ENCODE results near the gene HMX3.
A peak's percentile ranks its signal among the peaks of the same experiment; 100 is the strongest.
"Not testable (repeated sequence)": the region's sequence is repeated elsewhere in the genome, so short reads cannot be mapped to it uniquely, and the experiment has no call there.

The HMX3 gene

DNA sequence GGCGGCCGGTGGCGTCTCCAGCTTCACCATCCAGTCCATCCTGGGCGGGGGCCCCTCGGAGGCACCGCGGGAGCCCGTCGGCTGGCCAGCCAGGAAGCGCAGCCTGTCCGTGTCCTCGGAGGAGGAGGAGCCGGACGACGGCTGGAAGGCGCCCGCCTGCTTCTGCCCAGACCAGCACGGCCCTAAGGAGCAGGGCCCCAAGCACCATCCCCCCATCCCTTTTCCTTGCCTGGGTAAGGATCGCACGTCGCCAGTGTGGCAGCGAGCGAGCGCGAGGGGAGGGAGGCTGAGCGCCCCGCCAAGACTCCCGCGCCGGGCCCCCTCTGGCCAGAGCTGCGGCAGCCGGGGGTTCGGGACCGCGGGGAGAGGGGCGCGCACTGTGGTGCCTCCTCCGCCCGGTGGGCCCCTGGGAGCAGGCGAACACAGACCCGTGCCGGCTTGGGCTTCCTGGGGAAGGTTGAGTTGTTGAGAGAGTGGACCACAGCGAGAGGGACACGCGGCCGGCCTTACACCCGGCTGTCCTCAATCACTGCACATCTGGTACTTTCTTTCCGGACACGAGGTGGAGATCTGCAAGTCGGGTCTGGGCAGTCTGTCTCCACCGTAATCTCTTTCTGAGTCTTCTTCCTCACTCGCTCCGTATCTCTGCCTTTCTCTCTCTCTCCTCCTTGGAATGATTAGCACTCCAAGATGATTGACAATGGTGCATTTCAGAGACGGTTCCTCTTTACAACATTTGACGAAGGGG lies 12.8 kb downstream of the HMX3 start:
- no peak for DNase-seq (ENCODE audit: low spot score)

DNA sequence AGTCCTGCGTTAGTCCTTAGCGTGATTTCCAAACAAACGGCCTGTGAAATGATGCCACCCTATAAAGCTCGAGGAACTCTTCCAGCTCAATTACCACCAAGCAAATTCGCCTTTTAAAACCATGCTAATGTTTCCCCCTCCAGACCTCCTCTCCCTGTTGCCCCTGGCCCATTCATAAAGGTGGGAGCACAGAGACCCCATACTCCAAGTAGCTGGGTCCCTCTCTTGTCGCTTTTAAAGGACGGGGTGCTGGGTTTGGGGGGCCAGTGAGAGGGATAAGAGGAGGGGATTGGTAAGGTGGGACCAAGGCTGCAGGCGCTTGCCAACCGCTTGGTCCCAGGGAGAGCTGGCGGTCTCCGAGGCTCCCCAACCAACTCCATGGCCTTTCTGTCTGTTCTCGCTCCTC lies 13.4 kb downstream of the HMX3 start:
- DNase-seq (ENCODE audit: low spot score), result no peak

GRCh38 chr10:123149568-123150270 lies 13.9 kb downstream of the HMX3 start:
- no peak for DNase-seq (ENCODE audit: low spot score)

DNA sequence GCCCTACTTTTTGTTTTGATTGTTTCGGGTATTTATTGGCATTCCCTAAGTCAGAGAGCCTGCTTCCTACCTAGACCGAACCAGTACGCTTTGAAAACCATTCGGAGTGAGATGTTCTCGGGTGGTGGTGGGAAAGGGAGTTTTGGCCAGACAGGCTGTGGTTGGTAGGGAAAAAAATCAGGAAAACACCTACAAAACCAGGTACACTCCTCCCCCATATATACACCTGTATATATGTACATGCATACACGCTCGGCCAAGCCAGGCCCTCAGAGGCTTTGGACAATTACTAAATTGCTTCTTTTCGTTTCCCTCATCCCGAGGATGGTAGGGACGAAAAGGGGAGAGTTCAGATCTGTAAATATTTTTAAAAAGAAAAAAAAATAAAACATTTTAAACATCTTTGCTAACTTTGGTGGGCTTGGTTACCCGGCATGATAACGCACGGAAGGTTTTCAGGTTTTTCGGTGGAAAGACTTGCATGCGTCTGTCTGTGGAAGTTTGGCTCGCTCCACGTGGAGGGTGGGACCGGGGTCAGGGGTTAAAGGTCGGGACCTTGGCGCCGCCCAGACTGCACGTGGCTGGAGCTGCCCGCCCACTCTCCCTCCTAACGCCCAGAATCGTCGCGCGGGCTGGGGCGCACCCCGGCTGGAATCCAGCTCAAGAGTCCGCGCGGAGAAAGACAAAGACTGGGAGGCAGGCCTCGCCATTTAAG lies 14.7 kb downstream of the HMX3 start:
- no peak for DNase-seq (ENCODE audit: low spot score)

DNA sequence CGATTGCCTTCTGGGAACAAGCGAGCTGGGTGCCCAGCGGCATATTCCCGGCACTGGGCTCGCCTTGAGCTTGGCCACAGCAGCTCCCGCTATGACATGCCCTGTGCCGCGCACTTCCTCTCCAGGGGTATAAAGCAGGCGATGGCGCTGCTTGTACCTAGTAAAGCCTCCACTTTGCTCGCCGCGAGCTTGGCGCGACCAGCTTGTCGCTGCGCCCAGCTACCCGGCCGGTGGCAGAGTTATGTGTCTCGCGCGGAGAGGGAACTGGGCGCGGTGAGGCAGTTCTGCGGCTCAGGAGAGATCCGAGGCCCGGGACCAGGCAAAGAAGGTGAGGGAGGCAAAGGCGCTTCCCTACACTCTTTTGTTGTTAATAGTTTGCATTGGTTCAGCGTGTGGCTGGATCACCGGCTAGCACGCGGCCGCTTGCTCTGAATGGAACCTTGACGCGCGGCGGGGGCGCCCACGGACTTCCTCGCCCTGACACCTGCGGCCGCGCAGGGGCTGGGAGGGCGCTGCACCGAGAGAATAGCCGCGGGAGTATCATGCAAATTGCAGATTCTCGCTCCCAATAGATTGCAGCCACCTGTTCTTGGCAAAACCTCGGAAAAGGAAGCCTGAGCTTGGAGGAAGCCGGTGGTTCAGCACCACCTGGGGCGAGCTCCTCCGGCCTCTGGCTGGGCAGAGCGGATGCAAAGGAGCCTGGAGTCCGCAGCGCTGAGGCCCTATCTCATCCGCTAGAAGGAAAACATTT lies 15.4 kb downstream of the HMX3 start:
- DNase-seq (ENCODE audit: low spot score), result no peak

- no peak for DNase-seq (ENCODE audit: low spot score)
Measured at GRCh38 chr10:123151737-123152135, 16.0 kb downstream of the HMX3 start.

DNA sequence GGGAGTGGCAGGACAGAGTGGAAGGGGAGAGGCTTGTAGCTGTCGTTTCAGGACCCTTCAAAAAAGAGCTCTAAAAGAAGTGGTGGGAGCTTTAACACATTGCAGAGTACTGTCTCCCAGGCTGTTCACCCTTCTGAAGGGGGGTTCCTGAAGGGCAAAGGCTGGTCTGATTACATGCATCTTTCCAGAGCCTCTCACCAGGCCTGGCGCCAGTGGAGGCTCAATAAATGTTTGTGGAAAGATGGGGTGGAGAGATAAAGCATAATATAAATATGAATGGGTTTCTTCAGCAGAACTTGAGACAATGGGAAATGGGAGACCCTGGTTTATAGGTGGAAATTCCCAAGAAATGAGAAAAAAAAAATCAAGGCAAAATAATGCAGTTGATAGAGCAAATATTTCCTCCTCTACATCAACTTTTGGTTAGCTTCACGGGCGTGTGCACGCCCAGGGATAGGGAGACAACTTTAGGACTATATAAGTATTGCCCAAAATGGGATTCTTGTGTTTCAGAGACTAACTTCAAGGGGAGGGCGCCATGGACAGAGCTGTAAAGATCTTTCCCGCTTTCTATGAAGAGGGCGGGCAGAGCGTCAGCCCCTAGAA lies 17.8 kb downstream of the HMX3 start:
- no peak for DNase-seq (ENCODE audit: low spot score)

- DNase-seq (ENCODE audit: low spot score), result peak; percentile 100
Measured at GRCh38 chr10:123154092-123154710, 18.4 kb downstream of the HMX3 start, which contains the start of gene BUB3. TSS of gene BUB3 (plus strand) at chr10:123154402. CDS start at chr10:123154918, 516 bp downstream.

- no peak for DNase-seq (ENCODE audit: low spot score)
Measured at GRCh38 chr10:123154711-123155505, 19.1 kb downstream of the HMX3 start.

- no peak for DNase-seq (ENCODE audit: low spot score)
Measured at GRCh38 chr10:123156078-123156477, 20.3 kb downstream of the HMX3 start.

GRCh38 chr10:123157210-123157609 lies 21.4 kb downstream of the HMX3 start:
- DNase-seq (ENCODE audit: low spot score), result no peak

DNA sequence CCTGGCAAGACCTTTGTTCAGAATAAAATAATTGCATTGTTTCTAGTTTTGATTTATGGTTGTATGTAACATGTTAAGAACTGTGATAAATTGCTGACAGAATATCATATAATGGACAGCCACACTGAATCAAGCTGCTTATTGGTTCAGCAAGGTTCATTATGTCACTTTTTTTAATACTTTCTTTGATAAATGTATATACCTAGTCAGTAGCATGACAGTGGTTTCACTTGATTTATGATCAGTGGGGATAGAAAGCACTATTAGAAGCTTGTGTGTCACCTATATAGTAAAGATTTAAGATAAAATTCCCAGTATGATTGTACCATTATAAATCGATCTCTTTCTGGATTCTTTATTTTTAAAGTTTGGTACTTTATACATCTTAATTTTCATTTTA lies 22.9 kb downstream of the HMX3 start:
- DNase-seq (ENCODE audit: low spot score), result no peak

DNA sequence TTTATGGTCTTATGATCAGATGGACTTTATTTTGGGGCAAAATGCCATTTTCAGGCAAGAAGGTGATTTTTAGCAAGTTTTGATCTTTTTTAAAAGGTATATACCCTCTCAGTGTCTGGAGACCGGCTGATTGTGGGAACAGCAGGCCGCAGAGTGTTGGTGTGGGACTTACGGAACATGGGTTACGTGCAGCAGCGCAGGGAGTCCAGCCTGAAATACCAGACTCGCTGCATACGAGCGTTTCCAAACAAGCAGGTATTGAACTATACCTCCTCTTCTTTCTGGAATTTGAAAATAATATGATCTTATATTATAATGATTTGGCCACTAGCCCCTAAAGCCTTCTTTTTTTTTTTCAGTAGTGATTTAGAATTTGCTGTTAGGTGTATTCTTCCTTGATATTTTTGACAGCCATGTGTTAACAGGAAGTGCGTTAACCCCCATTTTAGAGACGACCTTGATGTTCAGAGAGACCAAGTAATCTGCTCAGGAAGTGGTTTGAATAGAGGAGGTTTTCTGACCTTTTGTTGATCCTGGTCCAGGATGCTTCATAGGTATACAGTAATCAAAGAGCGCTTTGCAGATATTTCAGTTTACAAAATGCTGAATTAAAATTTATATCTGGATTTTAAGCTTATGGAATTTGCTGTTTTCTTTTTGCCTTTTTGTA lies 24.7 kb downstream of the HMX3 start:
- no peak for DNase-seq (ENCODE audit: low spot score)

DNA sequence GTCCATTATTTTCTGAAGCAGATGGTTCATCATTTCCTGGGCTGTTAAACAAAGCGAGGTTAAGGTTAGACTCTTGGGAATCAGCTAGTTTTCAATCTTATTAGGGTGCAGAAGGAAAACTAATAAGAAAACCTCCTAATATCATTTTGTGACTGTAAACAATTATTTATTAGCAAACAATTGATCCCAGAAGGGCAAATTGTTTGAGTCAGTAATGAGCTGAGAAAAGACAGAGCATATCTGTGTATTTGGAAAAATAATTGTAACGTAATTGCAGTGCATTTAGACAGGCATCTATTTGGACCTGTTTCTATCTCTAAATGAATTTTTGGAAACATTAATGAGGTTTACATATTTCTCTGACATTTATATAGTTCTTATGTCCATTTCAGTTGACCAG lies 28.5 kb downstream of the HMX3 start:
- no peak for DNase-seq (ENCODE audit: low spot score)

DNA sequence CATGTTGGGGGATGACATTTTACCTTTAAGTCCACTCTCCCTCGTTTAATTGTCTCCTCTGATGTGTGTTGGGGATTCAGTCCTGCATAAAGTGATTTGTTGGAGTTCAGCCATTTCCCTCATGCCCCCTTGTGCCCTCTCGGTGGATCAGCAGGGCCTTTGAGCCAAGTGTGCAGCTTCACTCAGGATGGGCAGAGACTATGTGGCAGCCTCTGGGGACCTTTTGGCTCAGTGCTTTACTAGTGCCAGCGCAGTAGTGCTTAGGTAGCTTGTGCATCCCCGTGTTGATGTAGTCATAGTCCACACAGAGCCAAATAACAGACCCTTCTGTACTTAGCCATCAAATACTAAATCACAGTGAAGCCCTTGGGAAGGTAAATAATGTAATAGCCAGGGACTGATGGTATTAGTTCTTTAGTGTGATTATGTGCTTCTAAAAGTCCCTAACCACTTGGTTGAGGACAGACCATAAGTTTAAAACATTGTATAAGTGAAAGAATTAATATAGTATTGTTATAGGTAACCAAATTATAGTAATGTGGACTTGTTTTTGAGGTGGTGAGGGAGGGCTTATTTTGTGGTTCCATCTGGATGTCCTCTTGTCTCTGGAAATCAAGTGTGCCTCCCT lies 29.8 kb downstream of the HMX3 start:
- no peak for DNase-seq (ENCODE audit: low spot score)

DNA sequence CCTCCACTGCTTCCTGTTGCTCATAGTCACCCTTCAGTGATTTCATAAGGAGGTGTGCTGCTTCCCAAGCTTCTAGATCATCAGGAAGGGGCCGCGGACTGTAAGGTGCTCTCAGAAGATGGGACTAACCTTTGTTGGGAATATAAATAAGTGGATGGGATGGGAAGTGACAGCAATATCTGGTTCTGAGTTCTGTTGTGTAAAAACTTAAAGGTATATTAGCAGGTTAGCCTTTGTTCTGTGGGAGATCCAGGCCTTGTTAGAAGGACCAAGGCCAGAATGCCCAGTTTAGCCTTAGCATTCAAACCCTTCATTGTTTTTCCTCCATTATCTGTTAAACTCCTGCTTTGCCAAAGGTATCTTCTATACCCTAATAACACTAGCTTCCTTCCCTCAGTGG lies 30.8 kb downstream of the HMX3 start:
- DNase-seq (ENCODE audit: low spot score), result no peak

- DNase-seq (ENCODE audit: low spot score), result no peak
Measured at GRCh38 chr10:123170961-123171360, 35.2 kb downstream of the HMX3 start.

GRCh38 chr10:123171616-123172015 lies 35.8 kb downstream of the HMX3 start:
- DNase-seq (ENCODE audit: low spot score), result not testable (repeated sequence)

Data from globus pallidus (tissue), 1 donor.